ENCODE results near the gene MTMR4.
"Not testable (repeated sequence)": the region's sequence is repeated elsewhere in the genome, so short reads cannot be mapped to it uniquely, and the experiment has no call there.

MTMR4 gene

GRCh38 chr17:58521680-58522079, 7.2 kb upstream of the MTMR4 start:
- no peak for DNase-seq

GRCh38 chr17:58520843-58521430, 6.5 kb upstream of the MTMR4 start:
- no peak for DNase-seq

- peak; percentile 99 for DNase-seq
Measured at GRCh38 chr17:58517928-58518609, 3.6 kb upstream of the MTMR4 start.

GRCh38 chr17:58517378-58517927, 3.0 kb upstream of the MTMR4 start:
- DNase-seq: no peak

- DNase-seq: no peak
Measured at GRCh38 chr17:58516644-58517377, 2.4 kb upstream of the MTMR4 start.

- DNase-seq: no peak
Measured at GRCh38 chr17:58515286-58515685, 848 bp upstream of the MTMR4 start.

- DNase-seq: no peak
Measured at GRCh38 chr17:58514770-58515157, 326 bp upstream of the MTMR4 start.

- DNase-seq: no peak
Measured at GRCh38 chr17:58513267-58513964, 1.0 kb downstream of the MTMR4 start.

GRCh38 chr17:58510075-58510474, 4.4 kb downstream of the MTMR4 start:
- no peak for DNase-seq

GRCh38 chr17:58508341-58509067, 5.9 kb downstream of the MTMR4 start:
- DNase-seq: no peak

GRCh38 chr17:58507123-58507634, 7.3 kb downstream of the MTMR4 start:
- no peak for DNase-seq

GRCh38 chr17:58506354-58507080, 7.9 kb downstream of the MTMR4 start:
- no peak for DNase-seq

GRCh38 chr17:58504826-58505351, 9.5 kb downstream of the MTMR4 start:
- no peak for DNase-seq

- no peak for DNase-seq
Measured at GRCh38 chr17:58503866-58504265, 10.6 kb downstream of the MTMR4 start.

GRCh38 chr17:58503134-58503533, 11.3 kb downstream of the MTMR4 start:
- DNase-seq: not testable (repeated sequence)

GRCh38 chr17:58501451-58501850, 13.0 kb downstream of the MTMR4 start:
- DNase-seq: no peak

- no peak for DNase-seq
Measured at GRCh38 chr17:58498177-58498828, 16.1 kb downstream of the MTMR4 start.

GRCh38 chr17:58493506-58493905, 20.9 kb downstream of the MTMR4 start:
- DNase-seq: no peak

GRCh38 chr17:58492238-58493121, 22.0 kb downstream of the MTMR4 start:
- no peak for DNase-seq

Data from activated CD4-positive, alpha-beta T cell treated with anti-CD3 and anti-CD28 coated beads, Interleukin-2, amount 50 U/mL, for 1 hour (primary cell).